LHCN-M2 (cell line): ENCODE data around the gene TMEM97. TPM values are rescaled to one million over a fixed set of nuclear protein-coding genes. Genes with fewer than 3 reads are reported as not detected.

ENCODE experiments used
- DNase-seq: peaks from one replicate; pipeline ENCODE4 v3.0.0-alpha.2; 2012; ENCODE audit warnings: low read depth
- total RNA-seq: library from RNA; depleted of rRNA; stranded (reverse); fragments of >200 nt; gene quantifications from 2 replicates; pipeline ENCODE4 v1.2.3, GENCODE V29; 2014

Gene TMEM97
- total RNA-seq, 1 experiment from 2014 or later = 27.2 TPM

DNA sequence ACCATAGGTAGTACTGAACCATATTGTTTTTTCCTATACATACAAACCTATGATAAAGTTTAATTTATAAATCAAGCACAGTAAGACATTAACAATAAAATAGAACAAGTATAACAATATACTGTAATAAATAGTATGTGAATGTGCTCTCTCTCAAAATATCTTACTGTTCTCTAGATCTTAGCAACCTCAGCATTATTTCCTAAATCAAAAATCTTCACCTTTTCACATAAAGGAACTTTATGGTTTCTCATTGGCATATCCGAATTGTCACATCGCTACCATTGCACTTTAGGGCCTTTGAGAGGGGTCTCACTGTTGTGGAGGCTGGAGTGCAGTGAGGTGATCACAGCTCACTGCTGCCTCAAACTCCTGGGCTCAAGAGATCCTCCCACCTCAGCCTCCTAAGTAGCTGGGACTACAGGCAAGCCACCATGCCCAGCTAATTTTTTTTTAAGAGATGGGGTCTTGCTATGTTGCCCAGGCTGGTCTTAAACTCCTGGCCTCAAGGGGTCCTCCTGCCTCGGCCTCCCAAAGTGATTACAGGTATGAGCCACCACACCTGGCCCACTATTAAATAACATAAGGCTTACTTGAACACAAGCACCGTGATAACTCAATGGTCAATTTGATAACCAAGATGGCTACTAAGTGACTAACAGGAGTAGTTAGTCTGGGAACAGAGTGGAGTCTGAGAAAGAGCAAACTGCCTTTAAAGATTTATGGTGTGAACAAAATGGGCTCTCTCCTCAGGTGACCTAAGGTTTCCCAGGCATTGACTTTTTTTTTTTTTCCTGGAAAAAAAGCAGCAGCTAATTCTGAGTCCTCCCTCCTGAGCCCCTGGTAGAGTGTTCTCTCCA is 2.9 kb upstream of the TMEM97 start:
- no peak for DNase-seq

DNA sequence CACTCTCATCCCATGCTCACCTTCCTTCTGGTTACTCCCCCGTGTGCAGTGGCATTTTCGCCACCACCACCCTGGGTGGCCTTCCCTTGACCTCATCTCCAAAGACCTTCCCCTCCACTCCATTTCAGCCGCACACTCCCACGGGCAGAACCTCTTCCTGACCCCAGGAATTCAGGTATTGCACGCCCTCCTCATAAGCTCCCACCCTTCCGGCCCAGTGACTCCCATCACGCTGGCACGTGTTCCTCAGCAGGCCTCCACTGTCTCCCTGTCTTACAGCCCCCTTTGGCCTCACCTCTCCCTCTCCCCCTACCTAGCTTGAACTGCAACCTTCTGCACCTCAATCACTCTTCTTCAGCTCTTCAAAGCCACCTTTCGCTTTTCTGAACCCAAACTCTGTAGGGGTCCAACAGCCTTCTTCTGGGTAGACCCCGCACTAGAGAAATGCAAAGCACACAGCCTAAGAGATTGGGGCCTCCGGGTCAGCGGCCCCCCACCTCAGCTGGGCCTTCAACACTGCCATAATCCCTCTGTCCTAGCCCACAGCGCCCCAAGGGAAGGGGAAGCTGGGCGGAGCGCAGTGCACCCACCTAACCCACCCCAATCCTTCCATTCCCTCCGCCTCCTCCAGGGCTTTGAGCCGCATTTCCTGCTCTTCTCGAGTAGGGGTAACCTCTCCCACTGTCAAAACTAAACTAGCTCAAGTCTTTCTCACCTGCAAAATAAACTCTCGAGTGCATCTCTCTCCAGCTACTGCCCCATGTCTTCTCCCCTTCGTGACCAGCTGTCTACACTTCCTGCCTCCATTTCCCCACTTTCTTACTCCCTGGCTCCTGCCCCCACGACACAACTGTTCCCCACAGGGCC is 1.7 kb upstream of the TMEM97 start:
- no peak for DNase-seq

DNA sequence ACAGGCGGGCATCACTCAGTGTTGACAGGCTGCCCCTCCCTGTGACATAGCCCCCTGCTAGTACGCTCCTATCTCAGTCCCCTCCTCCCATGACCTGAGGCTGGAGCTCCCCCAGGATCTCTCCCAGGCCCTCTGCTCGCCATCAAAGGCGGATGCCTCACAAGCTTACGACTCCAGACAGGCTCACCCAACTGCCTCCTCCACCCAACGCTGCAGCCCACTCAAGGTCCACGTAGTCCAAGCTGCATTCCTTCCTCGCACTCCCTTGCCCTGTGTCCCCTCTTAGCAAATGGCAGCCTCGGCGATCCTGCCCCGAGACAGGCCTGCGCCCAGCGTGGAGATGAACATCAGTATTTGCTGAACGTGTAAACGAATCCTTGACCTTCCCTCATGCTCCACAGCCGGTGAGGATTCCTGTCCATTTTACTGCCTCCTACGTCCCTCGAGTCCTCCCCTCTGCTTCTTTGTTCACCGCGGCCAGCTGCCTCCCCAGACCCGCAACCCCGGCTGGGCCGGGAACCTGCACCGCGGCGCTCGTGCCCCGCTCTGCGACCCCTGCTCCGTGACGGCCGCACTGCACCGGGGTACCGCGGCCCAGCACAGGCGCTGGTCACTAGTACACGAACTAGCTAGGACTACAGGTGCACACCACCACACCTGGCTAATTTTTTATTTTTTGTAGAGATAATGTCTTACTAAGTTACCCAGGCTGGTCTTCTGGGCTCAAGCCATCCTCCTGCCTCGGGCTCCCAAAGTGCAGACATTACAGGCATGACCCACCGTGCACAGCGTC is 838 bp upstream of the TMEM97 start:
- no peak for DNase-seq

DNA sequence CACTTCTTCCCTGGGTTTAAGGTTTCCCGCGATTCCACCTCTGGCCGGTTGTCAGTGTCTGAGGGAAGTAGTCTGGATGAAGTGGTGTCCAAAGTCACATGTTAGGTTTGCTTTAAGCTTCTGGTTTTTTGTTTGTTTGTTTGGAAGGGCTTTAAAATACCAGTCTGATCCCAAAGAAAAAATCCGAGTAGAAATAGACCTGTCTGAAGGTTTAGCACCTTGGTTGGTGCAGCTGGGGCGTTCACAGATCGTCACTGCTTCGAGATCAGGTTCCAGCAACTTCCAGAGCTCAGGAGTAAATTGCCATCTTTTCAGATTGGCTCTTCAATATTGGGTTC is 567 bp downstream of the TMEM97 start:
- no peak for DNase-seq

DNA sequence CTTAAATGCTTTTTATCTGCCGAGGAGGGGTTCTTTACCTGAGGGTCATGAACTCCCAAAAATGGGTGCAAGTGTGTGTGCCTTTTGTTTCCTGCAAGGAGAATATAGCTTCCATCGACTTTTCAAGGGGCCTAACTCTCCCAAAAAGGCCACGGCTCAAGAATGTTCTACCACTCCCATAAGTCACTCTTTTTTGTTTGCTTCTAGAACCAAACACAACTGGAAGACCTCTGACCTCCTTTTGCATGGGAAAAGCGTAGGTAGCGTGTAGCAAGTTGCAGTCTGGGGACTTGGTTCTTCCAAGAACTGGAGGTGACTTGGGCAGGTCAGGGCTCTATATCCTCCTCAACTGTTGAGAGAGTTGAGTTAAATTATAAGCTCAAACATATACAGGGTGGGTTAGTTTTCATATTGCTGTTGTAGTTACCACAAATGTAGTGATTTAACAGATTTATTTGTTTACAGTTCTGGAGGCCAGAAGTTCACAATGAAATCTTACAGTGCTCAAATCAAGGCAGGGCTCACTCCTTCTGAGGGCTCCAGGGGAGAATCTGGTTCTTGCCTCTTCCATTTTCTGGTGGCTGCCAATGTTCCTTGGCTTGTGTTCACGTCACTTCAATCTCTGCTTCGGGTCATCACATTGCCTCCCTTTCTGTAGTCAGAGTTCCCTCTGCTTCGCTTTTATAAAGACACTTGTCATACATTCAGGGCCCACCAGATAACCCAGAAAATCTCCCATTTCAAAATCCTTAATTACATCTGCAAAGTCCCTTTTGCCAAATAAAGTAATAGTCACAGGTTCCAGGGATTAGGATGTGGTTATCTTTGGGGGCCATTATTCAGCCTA is 1.4 kb downstream of the TMEM97 start:
- no peak for DNase-seq

DNA sequence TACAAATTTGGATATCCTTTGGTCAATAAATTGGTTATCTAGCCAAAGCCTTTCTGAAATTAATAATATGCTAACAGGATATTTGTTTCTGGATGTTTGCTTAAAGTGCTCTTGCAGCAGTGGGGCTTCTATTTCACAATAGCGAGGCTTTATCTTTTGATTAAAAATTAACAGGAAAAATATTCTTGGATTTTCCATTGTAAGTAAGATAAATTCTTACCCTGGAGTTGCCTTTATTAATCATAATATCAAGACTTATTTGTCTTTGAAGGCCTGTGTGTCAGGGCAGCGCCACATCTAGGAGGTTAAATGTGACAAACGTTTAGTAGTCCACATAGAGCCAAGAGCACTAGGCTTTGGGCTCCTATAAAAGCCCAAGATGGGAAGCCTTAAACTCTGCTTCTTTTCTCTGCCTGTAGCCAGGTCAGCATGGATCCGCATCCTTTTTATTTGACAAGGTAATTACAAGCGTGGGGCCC is 5.3 kb downstream of the TMEM97 start:
- DNase-seq = no peak

DNA sequence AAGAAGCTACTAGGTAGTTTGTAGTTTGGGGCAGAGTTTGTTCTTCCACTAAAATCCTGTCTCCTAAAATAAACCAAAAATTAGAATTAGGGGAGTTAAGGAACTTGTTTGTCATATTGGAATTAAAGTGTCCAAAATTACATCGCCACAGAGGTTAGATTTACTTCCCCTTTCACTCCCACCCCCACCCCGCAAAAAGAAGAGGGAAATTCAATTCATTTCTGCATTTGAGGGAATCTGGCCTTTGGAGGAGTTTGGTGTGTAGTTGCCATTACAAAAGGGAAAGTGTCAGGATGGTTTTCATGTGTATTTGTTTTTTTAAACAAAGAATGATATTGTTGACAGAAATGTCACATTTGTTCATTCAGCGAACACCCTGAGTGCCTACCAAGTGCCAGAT is 5.8 kb downstream of the TMEM97 start:
- DNase-seq = no peak

DNA sequence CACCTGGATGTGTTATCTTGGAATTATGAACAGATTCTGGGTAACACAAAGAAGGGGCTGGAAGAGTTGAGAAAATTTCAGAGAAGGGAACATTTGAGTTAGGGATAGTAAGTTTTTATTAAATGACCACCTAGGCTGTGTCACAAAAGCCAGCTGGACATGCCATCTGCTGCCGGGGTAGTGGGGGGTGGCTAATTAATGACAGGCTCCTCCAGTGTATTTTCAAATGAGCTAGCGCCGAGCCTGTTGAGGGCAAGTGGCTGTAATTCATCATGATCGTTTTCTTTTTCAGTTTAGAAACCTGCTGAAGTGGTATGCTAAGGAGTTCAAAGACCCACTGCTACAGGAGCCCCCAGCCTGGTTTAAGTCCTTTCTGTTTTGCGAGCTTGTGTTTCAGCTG is 6.2 kb downstream of the TMEM97 start:
- DNase-seq = no peak

DNA sequence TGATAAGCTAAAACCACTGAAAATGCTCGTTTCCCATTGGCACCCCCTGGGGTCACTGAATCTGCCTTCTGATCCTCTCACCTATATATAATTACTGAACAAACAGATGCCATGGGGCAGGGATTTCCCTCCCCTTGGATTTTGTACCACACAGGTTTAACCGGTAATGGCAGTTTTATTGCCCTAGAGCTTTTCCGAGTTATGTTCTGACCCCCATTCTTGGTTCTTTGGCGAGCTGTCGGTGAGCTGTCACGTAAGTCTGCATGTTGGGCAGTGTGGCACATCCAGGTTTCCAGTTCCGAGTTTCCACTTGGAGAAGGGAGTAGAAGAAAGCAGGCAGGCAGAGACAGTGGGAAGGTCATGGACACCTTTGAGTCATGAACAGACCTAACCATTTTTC is 7.1 kb downstream of the TMEM97 start:
- no peak for DNase-seq

DNA sequence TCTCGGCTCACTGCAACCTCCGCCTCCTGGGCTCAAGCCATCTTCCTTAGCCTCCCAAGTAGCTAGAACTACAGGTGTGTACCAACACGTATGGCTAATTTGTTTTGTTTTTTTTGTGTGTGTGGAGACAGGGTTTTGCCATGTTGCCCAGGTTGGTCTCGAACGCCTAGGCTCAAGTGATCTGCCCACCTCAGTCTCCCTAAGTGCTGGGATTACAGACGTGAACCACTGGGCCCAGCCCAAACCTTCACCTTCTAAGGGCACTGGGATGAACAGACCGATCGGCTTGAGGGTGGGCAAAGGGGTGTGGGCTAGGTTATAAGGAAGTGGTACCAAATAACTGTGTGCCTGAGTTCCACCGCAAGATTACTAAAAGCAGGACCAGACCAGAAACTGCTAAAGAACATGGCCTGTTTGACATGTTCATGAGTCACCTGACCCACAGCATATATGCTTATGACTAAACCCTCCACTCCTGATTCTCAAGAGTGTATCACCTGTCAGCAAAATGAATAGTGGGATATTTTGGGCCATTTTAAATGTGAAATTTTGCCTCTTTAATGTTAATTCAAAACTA is 8.1 kb downstream of the TMEM97 start:
- DNase-seq = no peak

DNA sequence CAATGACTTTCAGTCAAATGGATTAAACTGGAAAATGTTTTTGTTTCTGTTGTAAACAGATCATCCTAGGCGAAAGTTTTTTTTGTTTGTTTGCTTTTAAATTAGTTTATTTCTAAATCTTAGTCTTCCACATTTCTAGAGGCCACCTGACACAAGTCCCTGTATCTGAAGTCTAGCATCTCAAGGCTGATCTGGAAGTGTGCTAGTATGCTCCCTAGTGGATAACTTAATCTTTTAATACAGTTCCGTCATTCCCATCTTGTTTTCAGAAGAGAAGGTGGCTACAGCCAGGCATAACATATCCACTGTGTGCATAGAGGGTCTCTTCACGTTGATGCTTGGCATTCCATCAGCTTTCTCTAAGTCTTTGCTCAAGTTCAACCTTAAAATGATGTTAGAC is 8.7 kb downstream of the TMEM97 start:
- DNase-seq = peak; percentile 22

DNA sequence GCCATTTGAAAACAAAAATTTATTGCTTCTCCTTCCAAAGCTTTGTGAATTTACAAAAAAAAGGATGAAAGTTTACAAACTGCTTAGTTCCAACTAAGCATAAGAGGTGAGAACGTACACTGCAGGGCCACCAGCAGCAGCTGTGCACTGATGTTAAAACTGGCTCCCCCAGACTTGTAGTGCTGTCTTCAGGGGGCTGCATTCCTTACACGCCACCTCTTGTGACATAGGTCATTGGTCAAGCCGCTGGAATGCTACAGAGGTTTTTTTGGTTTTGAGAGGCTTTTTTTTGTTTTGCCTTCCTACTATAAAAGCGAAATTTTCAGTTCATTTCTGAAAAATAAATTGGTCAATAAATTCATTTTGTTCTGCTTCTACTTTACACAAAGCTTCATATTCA is 9.3 kb downstream of the TMEM97 start:
- peak; percentile 40 for DNase-seq

DNA sequence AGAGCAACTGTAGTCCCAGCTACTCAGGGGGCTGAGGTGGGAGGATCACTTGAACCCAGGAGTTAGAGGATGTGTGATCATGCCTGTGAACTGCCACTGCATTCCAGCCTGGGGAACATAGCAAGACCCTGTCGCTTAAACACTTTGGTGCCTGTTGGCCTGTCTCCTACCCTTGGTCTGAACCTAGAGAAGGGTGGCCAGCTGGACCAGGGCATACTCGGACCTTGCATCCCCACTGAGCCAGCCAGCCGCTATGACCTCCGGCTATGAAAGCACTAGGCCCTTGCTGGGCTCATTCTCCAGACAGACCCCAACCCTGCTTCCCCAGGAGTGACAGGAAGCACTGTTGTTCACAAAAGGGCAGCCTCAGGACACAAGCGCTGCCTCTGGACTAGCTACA is 11.7 kb downstream of the TMEM97 start:
- no peak for DNase-seq

DNA sequence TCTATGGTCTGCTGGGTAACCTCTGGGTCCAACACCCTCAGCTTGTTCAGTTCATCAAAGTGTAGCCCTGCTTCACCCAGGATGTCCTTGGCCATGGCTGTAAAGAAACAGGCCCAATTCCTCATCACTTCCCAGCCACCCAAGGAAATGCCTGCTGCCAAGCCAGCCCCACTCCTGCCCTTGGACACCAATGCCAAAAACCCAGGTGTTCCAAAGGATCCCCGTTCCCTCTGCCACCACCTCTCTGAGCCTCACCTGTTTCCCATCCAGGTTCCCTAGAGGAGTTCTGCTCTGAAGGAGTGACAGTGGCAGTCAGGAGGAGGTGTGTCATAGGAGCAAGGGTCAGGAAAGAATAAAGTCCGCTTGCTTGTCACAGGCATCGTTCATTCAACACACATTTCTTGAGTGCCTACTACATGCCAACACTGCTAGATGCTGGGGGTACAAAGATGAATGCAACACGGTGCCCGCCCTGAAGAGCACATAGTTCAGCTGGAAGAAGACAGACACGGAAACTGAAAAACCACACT is 13.0 kb downstream of the TMEM97 start:
- no peak for DNase-seq

DNA sequence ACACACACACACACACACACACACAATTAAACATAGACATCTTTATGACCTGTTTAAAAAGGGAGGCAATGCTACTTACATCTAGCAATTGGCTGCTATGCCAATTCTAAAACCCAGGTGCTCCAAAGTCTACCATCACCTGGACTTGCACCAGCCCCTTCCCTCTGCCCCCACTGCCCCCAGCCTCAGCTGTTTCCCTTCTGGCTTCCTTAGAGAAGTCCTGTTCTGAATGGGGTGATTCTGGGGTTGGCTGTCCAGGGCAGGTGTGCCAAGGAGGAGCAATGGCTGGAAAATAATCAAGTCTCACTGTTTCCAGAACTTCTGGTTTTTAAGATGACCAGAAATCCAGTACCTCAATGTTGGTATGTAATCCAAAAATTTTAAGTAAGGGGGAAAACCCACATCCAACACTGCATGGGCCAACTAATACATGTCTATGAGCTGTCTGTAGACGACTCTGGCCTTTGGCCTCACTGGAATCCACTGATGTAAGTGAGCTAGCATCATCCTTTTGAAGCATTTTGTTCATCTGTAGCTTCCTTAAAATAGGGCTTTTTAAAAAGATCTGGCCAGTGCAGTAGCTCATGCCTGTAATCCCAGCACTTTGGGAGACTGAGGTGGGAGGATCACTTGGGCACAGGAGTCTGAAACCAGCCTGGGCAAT is 14.2 kb downstream of the TMEM97 start:
- no peak for DNase-seq

DNA sequence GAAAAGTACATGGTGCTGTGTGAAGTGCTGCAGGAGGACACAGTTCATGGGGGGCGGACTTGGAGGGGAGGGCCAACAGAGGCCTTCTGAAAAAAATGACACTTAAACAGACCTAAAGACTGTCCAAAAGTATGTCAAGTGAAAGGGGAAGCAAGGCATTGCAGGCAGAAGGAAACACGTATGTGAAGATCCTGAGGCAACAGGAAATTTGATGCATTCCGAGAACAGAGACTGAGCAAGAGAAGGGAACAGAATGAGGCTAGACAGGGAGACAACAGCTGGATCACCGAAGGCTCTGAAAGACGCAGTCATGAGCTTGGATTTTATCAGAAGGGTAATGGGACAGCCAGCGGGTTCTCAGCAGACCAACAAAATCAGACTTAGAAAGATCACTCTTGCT is 15.2 kb downstream of the TMEM97 start:
- no peak for DNase-seq

DNA sequence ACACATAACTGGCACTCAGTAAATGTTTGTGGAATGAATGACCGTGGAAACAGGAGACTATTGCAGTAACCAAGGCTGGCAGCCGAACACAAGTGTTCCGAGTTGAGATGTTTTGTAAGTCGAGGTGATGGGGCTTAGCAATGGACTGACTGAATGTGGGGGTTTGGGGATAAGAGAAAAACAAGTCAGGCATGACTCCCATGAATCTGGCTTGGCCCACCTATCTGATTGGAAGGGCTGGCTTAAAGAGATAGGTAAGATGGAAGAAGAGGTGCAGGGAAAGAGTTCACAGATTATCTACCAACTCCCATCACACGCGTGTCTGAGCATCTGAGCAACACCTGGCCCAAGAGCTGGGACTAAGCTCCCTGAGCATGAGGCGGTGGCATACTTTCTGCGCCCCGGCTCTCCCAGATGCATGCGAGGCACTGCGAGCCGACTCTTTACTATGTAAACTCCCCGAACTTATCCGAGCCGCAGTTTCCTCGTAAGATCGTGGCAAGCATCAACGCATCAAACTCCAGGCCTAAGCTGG is 15.7 kb downstream of the TMEM97 start:
- DNase-seq = no peak

DNA sequence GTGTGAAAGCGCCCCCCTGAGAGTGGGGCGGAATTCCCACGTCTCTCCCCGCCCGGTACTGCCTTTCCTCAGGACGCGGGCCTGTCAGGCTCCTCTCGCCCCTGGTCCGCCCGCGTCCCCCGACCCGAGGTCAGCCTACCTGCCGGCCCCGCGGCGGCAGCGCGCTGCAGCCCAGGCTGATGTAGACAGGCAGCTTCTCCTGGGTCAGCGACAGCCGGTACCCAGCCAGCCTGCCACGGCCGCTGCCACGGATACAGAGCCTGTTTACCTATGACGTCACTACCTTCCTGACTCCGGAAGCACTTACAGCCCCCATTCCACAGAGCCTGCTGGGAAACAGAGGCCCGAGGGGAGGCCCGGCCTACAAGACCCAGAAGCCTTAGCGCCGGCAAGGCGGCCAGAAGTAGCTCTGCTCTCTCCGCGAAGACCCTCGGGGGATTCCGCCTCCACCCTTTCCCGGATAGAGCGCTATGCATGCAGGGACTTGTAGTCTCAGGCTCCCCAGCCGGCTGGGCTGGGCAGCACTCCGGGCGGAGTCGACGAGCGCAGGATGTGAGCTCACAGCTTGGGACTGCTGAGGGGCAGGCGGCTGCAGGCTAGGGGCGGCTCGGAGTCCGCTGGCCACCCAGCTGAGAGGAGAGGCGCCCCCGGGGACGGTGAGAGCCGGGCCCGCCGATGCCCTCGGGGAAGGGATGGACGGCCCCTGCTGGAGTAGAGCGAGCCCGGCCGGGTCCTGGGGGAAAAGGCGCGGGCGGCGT is 16.4 kb downstream of the TMEM97 start, which contains the start of the genes IFT20 and TNFAIP1:
TSS of gene IFT20 (minus strand) at position 272 of the 758 bp plus-strand sequence. CDS start 3,487 bp downstream, outside the sequence.
TSS of gene TNFAIP1 (plus strand) at position 561 of the 758 bp plus-strand sequence. CDS start 3,761 bp downstream, outside the sequence.
- DNase-seq = peak; percentile 100
